Fibroblast of upper back skin (primary cell): ENCODE results near the gene SLC51A.
A peak's percentile ranks its signal among the peaks of the same experiment; 100 is the strongest.
"Not testable (repeated sequence)": the region's sequence is repeated elsewhere in the genome, so short reads cannot be mapped to it uniquely, and the experiment has no call there.

Experiments used
- DNase-seq: peaks from one replicate; pipeline ENCODE4 v3.0.0-alpha.2; 2013

Gene SLC51A

DNA sequence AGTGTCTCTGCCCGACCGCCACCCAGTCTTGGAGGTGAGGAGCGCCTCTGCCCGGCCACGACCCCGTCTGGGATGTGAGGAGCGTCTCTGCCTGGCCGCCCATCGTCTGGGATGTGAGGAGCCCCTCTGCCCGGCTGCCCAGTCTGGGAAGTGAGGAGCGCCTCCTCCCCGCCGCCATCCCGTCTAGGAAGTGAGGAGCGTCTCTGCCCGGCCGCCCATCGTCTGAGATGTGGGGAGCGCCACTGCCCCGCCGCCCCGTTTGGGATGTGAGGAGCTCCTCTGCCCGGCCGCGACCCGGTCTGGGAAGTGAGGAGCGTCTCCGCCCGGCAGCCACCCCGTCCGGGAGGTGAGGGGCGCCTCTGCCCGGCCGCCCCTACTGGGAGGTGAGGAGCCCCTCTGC lies 27.8 kb downstream of the SLC51A start:
- DNase-seq: not testable (repeated sequence)

DNA sequence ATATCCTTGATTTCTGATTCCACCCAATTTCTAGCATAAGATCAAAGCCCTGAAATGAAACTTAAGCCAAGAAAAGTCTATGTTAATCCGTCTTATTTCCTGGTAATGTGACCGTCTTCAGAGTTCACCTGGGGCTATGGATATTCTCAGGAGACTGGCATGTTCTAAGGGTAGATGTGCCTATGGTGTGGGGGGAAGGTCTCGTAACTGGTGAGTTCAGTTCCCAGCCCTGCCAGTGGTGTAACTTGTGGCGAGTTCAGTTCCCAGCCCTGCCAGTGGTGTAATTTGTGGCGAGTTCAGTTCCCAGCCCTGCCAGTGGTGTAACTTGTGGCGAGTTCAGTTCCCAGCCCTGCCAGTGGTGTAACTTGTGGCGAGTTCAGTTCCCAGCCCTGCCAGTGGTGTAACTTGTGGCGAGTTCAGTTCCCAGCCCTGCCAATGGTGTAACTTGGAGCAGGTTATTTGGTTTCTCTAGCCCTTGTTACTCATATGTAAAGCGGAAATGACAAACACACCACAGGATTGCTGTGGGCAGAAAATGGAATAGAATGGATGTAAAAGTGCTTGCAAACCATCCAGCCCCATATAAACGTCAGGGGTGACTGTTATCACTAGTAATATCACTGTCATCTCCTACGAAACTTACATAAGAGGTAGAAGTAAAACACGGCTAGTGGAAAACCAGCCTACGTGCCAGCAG lies 30.4 kb downstream of the SLC51A start:
- peak; percentile 45 for DNase-seq

DNA sequence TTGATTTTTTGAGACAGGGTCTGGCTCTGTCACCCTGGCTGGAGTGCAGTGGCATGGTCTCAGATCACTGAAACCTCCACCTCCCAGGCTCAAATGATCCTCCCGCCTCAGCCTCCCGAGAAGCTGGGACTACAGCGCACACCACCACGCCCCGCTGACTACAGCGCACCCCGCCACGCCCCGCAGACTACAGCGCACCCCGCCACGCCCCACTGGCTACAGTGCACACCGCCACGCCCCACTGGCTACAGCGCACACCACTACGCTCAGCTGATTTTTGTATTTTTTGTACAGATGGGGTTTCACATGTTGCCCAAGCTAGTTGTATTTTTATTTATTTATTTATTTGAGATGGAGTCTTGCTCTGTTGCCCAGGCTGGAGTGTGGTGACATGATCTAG lies 35.6 kb downstream of the SLC51A start:
- DNase-seq: no peak

DNA sequence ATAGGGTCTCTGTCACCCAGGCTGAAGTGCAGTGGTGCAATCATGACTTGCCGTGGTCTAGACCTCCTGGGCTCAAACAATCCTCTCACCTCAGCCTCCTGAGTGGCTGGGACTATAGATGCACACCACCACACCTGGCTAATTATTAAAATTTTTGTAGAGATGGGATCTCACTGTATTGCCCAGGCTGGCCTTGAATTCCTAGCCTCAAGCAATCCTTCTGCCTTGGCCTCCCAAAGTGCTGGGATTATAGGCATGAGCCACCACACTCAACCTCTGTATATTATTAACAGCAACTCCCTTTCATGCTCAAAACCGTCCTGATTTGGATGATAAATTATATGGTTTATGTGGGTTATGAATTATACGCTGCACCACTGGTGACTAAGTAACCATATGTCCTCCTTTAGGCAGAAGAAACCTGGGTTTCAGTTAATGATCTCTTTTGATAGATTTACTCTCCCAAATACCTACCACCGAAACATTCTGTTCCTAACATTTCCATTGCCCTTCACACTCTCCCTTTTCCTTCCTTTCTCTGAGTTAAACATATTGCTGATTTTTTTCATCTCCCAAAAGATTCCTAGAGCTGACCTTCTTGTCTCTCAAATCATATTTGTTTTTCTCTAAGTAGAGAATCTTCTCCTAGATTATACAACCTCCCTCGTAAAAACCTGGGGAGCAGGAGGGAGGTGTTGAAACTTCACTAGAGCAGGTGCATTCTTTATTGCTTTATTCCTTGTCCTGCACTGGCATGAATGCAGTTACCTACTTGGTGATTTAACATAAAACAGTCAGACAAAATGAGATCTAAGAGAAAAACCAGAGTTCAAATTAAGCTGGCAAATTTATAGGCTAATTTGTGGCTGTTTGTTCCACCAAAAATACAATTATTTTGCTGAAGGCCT lies 38.3 kb downstream of the SLC51A start:
- DNase-seq: no peak

DNA sequence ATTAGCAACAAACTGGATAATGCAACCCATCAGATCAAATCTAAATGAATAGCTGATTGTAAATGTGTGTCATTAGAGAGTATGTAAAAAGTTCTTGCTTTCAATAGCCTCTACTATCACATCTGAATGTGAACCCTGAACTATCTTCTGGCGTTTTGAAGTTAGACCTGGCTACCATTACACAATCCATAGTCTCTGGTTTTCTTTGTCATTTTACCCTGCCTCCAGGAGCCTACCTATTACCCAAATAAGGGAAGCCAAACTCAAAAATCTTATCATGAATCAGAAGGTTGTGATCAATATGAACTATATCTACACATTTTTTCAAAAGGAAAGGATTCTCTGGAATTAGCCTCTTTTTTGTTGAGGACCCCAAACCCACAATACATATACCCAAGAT lies 39.4 kb downstream of the SLC51A start:
- DNase-seq: no peak

DNA sequence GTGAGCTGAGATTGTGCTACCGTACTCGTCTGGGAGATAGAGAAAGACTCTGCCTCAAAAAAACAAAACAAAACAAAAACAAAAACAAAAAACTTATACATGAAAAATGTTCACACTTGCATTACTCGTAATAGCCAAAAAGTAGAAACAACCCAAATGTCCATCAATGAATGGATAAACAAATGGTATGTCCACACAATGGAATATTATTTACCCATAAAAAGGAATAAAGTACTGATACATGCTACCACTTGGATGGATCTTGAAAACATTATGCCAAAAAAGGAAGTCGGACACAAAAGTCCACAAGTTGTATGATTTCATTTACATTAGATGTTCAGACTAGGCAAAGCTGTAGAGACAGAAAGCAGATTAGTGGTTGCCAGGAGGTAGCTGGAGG lies 44.5 kb downstream of the SLC51A start:
- no peak for DNase-seq

DNA sequence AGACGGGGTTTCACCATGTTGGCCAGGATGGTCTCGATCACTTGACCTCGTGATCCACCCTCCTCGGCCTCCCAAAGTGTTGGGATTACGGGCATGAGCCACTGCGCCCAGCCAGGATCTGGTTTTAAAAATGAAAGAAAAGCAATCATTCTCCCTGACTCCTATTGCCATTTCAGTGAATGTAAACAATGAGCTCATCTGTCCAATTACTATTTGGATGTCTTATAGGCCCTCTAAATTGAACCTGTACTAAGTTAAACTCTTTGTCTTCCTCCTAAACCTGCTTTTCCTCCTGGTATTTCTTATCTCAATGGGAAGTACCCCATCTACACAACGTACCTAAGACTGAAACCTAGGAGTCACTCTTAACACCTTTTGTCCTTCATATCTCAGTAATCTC lies 47.5 kb downstream of the SLC51A start:
- no peak for DNase-seq

DNA sequence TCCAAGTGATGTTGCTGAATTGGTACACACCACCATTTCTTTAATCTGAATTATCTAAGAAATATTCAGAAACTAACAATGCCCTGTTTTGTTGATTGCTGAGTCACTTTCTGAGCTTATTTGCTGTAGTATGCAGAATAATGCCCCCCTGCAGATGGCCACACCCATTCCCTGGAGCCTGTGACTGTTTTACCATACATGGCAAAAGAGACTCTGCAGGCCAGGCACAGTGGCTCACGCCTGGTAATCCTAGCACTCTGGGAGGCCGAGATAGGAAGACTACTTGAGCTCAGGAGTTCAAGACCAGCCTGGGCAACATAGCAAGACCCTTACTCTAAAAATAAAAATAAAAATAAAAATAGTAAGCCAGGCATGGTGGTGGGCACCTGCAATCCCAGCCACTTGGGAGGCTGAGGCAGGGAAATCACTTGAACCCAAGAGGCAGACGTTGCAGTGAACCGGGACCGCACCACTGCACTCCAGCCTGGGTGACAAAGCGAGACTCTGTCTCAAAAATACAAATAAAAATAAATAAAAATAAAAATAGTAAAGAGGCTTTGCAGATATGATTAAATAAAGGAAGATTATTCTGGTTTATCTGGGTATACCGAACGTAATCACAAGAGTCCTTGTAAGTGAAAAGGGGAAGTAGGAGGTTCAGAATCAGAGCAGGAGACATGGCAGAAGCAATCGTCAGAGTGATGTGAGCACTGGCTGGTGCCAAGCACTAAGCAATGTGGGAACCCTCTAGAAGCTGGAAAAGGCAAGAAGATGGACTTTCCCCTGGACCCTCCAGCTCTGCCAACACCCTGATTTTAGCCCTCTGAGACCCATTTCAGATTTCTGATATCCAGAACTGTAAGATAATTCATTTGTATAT lies 52.2 kb downstream of the SLC51A start:
- DNase-seq: peak; percentile 67

DNA sequence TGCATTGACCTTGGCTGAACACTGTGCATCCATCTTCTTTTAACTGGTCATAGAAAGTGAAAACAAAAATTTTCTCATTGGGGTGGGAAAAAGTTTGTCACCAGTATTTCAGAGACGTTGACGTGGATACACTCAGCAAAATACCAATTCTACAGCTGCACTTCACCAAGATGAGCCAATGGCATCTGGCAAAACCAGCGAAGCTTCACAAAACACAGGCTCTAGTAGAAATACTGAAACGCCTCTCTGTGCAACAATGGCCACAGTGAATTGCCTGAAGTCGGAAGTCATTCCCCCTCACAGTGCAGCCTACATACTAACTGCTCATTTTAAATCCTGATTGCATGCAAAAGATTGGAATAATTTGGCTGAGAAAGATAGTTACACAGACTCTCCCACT lies 54.2 kb downstream of the SLC51A start:
- no peak for DNase-seq

DNA sequence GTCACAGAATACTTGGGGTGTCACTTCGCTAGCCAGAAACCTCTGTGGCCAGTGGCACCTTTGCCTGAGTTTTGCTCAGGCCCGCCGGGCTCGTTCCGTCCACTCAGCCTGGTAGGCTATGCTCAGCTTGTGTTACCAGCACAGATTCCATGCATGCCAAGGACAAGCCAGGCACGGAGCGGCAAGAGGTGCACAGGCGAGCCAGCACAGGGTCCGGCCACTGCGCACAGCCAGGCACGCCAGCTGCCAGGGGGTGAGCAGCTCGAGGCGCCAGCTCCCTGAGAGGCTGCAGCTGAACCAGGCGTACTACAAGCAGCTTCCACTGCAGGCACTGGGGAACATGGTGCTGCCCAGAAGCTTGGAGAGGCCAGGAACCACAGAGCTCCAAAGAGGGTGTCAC lies 56.5 kb downstream of the SLC51A start:
- DNase-seq: no peak

DNA sequence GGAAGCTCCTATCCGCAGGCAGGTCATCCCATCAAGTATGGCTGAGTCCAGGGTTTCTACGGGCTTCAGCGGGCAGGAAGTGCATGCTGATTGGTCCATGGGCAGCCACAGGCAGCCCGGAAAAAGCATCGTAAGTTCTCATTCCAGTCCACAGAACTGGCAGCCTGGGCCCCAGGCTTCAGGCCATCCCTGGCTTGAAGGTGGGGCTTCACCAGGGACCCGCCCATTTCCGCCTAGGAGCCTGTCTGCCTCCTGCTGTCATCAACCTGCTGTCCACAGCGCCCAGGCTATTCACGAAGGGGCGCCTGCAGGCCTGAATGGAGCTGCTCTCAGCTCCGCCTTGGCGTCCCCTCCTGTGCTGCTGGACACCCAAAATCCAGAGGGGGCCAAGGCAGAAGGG lies 57.3 kb downstream of the SLC51A start:
- DNase-seq: no peak

DNA sequence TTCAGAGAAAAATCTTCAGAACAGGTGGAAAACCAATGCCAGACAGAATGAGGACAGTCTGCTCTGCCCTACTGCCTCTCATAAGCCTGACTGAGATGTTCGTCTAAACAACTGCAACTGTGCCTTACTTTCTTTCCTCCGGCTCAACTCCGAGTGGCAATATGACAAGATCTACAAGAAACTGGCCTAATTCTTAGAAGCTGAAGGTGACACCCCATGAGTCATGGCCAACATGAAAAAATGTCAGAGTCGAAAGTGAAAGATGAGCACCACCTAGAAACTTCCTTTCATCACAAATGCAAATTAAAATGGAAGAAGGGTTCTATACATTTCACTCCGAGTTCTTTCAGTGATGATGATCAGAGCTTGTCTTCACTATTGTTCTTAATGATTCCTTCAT lies 58.3 kb downstream of the SLC51A start:
- DNase-seq: no peak

DNA sequence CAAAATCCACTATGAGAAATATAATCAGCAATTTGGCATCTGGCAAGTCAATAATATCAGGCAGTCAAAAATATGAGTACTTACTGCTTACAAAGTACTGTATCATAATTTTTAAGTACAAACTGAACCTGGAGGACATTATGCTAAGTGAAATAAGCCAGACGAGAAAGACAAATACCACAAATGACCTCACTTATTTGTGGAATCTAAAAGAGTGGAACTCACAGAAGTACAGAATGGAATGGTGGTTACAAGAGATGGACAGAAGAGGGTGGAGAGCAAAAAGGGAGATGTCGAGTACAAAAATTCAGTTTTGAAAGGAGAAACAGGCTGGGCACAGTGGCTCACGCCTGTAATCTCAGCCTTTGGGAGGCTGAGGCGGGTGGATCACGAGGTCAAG lies 58.8 kb downstream of the SLC51A start:
- DNase-seq: no peak

DNA sequence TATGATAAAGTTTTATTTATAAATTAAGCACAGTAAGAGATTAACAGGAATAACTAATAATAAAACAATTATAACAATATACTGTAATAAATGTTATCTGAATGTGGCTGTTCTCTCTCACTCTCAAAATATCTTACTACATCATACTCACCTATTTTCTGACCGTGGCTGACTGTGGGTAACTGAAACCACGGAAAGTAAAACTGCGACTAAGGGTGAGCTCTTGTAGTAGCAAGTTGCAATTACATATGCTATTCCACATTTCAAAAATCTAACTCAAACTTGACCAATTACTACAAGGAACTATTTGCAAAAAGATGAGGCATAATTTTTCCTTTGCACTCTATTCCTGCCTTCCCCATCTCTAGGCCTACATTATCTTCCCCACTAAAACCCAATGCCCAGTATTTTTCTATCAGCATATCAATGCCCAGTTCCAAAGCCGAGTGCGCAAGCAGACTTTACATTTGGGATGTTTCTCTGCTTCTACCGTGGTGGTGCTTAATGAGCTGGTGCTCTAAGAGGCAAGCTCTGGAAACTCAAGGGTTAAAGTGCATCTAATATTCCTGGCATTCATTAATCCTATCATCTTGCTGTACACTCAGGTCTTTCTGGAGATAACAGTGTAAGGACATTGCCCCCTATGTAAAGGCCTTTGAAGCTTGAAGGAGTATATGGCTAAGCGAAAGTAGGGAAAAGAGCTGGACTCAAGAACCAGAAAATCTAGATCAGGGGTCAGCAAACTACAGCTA lies 64.5 kb downstream of the SLC51A start:
- no peak for DNase-seq

DNA sequence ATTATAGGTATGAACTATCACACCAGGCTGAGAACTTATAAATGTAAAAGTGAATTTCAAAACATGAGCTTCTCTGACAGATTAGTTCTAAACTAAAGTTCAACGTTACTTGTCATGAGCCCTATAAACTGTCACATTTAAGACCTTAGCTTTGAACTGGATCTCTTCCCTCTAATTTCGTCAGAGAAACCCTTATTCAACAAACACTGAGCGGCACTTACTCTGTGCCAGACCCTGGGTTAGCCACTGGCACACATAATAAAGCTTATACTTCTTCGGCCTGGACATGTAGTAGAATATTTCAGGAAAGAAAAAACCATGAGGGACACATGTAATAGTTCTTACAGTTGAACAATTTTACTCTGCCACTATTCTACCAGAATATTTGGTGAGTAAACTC lies 65.6 kb downstream of the SLC51A start:
- no peak for DNase-seq
